Neural progenitor cell (in vitro differentiated cells): Measurements from ENCODE around the gene NBPF10. TPM values are rescaled to one million over a fixed set of nuclear protein-coding genes. Genes with fewer than 3 reads are reported as not detected.
A peak's percentile ranks its signal among the peaks of the same experiment; 100 is the strongest.
"Not testable (repeated sequence)": the region's sequence is repeated elsewhere in the genome, so short reads cannot be mapped to it uniquely, and the experiment has no call there.

Source experiments
- DNase-seq: peaks from one replicate; pipeline ENCODE4 v3.0.0-alpha.2; 2016; ENCODE audit warnings: low spot score
- H2AFZ ChIP-seq: fragments of 200-600 bp; sonication (generic); replicated peaks from 2 replicates; pipeline ENCODE4 v1.6.1; 2016; ENCODE audit warnings: antibody characterized with exemption
- H3F3A ChIP-seq: fragments of 200-600 bp; sonication (generic); 2 replicates; pipeline ENCODE4 v1.6.1; 2016; ENCODE audit warnings: antibody characterized with exemption, low read depth
- H3K27ac ChIP-seq: fragments of 200-600 bp; sonication (generic); 2 replicates; pipeline ENCODE4 v1.5.1; 2016; ENCODE audit warnings: mild to moderate bottlenecking
- H3K27me3 ChIP-seq: fragments of 200-600 bp; sonication (generic); 2 replicates; pipeline ENCODE4 v1.6.1; 2016; ENCODE audit warnings: mild to moderate bottlenecking, moderate library complexity
- H3K36me3 ChIP-seq: fragments of 200-600 bp; sonication (generic); 2 replicates; pipeline ENCODE4 v1.5.1; 2016
- H3K4me1 ChIP-seq: fragments of 200-600 bp; sonication (generic); 2 replicates; pipeline ENCODE4 v1.6.1; 2016; ENCODE audit warnings: mixed run types
- H3K4me2 ChIP-seq: fragments of 200-600 bp; sonication (generic); 2 replicates; pipeline ENCODE4 v1.6.1; 2016
- H3K4me3 ChIP-seq: fragments of 200-600 bp; sonication (generic); 2 replicates; pipeline ENCODE4 v1.5.1; 2016
- H3K79me2 ChIP-seq: fragments of 200-600 bp; sonication (generic); 2 replicates; pipeline ENCODE4 v1.6.1; 2016; ENCODE audit warnings: low read depth
- H3K9ac ChIP-seq: fragments of 200-600 bp; sonication (generic); 2 replicates; pipeline ENCODE4 v1.6.1; 2016
- H3K9me3 ChIP-seq: fragments of 200-600 bp; sonication (generic); 2 replicates; pipeline ENCODE4 v1.5.1; 2016; ENCODE audit warnings: low read depth
- H4K20me1 ChIP-seq: fragments of 200-600 bp; sonication (generic); 2 replicates; pipeline ENCODE4 v1.6.1; 2016; ENCODE audit warnings: low read depth
- H3K27ac Mint-ChIP-seq: 3 replicates; pipeline ENCODE4 v1.8.0; 2021; ENCODE audit warnings: mixed read lengths
- H3K27me3 Mint-ChIP-seq: 2 replicates; pipeline ENCODE4 v1.8.0; 2022; ENCODE audit warnings: low read depth, mild to moderate bottlenecking, inconsistent platforms, moderate library complexity, mixed read lengths; ENCODE audit not compliant: insufficient read depth
- H3K36me3 Mint-ChIP-seq: 3 replicates; pipeline ENCODE4 v1.8.0; 2021; ENCODE audit warnings: mixed read lengths
- H3K4me1 Mint-ChIP-seq: 3 replicates; pipeline ENCODE4 v1.8.0; 2021; ENCODE audit warnings: mixed read lengths
- H3K4me3 Mint-ChIP-seq: 3 replicates; pipeline ENCODE4 v1.8.0; 2021; ENCODE audit warnings: mild to moderate bottlenecking, moderate library complexity, mixed read lengths
- H3K9me3 Mint-ChIP-seq: 3 replicates; pipeline ENCODE4 v1.8.0; 2020; ENCODE audit warnings: mixed read lengths
- total RNA-seq: library from RNA; depleted of rRNA; stranded (reverse); fragments of >200 nt; gene quantifications from 2 replicates; pipeline ENCODE4 v1.2.3, GENCODE V29; 2015; ENCODE audit warnings: low replicate concordance
- TF ChIP-seq, protein P1 (sequence below): fragments of 200-600 bp; sonication (generic); IDR thresholded peaks from 2 replicates; pipeline ENCODE4 v1.5.1; 2017; ENCODE audit warnings: antibody characterized with exemption, mild to moderate bottlenecking

NBPF10 gene, protein sequence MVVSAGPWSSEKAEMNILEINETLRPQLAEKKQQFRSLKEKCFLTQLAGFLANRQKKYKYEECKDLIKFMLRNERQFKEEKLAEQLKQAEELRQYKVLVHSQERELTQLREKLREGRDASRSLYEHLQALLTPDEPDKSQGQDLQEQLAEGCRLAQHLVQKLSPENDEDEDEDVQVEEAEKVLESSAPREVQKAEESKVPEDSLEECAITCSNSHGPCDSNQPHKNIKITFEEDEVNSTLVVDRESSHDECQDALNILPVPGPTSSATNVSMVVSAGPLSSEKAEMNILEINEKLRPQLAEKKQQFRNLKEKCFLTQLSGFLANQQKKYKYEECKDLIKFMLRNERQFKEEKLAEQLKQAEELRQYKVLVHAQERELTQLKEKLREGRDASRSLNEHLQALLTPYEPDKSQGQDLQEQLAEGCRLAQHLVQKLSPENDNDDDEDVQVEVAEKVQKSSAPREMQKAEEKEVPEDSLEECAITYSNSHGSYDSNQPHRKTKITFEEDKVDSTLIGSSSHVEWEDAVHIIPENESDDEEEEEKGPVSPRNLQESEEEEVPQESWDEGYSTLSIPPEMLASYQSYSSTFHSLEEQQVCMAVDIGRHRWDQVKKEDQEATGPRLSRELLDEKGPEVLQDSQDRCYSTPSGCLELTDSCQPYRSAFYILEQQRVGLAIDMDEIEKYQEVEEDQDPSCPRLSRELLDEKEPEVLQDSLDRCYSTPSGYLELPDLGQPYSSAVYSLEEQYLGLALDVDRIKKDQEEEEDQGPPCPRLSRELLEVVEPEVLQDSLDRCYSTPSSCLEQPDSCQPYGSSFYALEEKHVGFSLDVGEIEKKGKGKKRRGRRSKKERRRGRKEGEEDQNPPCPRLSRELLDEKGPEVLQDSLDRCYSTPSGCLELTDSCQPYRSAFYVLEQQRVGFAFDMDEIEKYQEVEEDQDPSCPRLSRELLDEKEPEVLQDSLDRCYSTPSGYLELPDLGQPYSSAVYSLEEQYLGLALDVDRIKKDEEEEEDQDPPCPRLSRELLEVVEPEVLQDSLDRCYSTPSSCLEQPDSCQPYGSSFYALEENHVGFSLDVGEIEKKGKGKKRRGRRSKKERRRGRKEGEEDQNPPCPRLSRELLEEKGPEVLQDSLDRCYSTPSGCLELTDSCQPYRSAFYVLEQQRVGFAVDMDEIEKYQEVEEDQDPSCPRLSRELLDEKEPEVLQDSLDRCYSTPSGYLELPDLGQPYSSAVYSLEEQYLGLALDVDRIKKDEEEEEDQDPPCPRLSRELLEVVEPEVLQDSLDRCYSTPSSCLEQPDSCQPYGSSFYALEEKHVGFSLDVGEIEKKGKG (N-terminal part only)
- total RNA-seq: 0.71 TPM in 2 replicates

DNA sequence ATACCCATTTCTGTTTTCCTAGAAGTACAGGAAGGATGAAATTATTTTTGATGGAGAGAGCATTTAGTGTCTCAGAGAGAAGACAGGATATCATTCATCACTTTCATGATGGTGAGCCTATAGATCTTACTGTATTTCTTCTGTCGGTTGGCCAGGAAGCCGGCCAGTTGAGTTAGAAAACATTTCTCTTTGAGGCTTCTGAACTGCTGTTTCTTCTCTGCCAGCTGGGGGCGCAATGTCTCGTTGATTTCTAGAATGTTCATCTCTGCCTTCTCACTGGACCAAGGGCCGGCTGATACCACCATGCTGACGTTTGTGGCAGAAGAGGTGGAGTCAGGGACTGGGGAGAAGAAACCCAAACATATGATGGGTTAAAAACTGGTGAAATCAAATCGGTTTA, at the start of gene NBPF10:
NBPF10 (minus strand) TSS at position 340 of the 400 bp plus-strand sequence; CDS start at position 305, 35 bp downstream.
- not testable (repeated sequence) for H3K36me3 Mint-ChIP-seq, H2AFZ ChIP-seq, H3K4me3 Mint-ChIP-seq, H3K9me3 ChIP-seq, DNase-seq, H3K79me2 ChIP-seq, H3K27ac Mint-ChIP-seq, H4K20me1 ChIP-seq, H3K4me1 ChIP-seq, H3K27ac ChIP-seq, H3K9ac ChIP-seq, H3K4me3 ChIP-seq, H3K27me3 ChIP-seq, H3K36me3 ChIP-seq, H3K4me1 Mint-ChIP-seq, H3K27me3 Mint-ChIP-seq, H3F3A ChIP-seq, H3K4me2 ChIP-seq, H3K9me3 Mint-ChIP-seq
- TF ChIP-seq, protein P1, sequence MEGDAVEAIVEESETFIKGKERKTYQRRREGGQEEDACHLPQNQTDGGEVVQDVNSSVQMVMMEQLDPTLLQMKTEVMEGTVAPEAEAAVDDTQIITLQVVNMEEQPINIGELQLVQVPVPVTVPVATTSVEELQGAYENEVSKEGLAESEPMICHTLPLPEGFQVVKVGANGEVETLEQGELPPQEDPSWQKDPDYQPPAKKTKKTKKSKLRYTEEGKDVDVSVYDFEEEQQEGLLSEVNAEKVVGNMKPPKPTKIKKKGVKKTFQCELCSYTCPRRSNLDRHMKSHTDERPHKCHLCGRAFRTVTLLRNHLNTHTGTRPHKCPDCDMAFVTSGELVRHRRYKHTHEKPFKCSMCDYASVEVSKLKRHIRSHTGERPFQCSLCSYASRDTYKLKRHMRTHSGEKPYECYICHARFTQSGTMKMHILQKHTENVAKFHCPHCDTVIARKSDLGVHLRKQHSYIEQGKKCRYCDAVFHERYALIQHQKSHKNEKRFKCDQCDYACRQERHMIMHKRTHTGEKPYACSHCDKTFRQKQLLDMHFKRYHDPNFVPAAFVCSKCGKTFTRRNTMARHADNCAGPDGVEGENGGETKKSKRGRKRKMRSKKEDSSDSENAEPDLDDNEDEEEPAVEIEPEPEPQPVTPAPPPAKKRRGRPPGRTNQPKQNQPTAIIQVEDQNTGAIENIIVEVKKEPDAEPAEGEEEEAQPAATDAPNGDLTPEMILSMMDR: peak; percentile 31

DNA sequence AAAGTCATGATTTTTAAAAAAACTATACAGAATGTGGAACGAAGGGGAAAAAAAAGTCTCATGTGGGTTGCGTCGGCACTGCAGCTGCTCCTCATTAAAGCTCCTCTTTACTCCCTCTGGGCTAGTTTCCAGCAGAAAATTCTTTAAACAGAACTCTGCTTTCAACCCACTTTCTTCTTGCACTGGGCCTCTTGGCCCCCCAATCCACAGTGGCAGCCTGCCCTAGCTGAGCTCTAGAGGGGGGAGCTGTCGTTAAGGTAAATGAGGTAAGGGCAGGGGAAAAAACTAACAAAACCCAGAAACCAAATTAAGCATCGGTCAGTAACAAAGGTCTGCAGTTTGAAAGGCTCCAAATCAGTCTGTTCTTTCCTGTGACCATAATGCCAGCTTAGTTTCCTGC, 29.9 kb upstream of the NBPF10 start:
- not testable (repeated sequence) for H3K4me1 Mint-ChIP-seq, H3K36me3 ChIP-seq, H3K27me3 ChIP-seq, DNase-seq, H3K9me3 ChIP-seq, H2AFZ ChIP-seq, H3K9me3 Mint-ChIP-seq, H4K20me1 ChIP-seq, H3K27me3 Mint-ChIP-seq, H3F3A ChIP-seq, H3K4me3 ChIP-seq, H3K4me1 ChIP-seq, H3K9ac ChIP-seq, H3K27ac Mint-ChIP-seq, H3K4me3 Mint-ChIP-seq, H3K79me2 ChIP-seq, H3K36me3 Mint-ChIP-seq
- Histone ChIP-seq H3K4me2 (peak overlapping the region; percentile 44), H3K27ac (peak overlapping the region; percentile 95)

DNA sequence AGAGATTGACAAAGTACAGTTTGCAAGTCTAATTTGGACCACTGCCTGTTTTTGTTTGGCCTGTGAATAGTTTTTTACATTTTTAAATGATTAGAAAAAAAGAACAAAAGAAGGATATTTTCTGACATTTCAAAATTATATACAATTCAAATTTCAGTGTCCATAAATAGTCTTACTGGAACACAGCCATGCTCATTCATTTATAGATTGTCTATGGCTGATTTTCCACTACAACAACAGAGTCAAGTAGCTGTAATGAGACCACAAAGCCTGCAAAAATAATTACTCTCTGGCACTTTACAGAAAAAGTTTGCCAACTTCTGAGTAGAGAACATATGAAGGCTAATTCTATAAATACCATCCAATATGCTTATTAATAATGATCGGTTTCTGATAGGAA, 23.1 kb upstream of the NBPF10 start:
- not testable (repeated sequence) for H3K27me3 ChIP-seq, H3K27ac Mint-ChIP-seq, H3K4me1 ChIP-seq, H3K4me3 Mint-ChIP-seq, H4K20me1 ChIP-seq, H3K36me3 Mint-ChIP-seq, H3K27me3 Mint-ChIP-seq, H3K4me1 Mint-ChIP-seq, H3K79me2 ChIP-seq, H3K36me3 ChIP-seq, H3K4me2 ChIP-seq, H3K4me3 ChIP-seq, H3K9me3 Mint-ChIP-seq, DNase-seq, H2AFZ ChIP-seq, H3K9ac ChIP-seq, H3K9me3 ChIP-seq, H3K27ac ChIP-seq, H3F3A ChIP-seq

DNA sequence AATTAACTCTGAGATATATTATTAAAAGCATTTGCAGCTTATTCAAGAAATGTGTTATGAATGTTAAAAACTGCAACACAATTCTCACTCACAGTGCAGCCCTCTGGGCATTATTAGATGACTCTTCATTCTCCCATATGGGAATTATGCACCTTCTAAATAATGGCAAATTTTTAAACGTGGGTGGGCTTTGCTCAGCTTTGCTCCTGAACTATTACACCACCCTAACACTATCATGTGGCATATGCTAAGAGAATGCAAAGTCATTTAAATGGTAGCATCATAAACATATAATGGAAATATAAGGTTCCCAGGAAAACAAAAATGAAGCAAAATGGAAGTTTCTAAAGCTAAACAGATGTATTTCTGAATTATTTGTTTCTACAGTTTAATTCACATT, 22.7 kb upstream of the NBPF10 start:
- H3K4me3 Mint-ChIP-seq, H3K79me2 ChIP-seq, H3K36me3 ChIP-seq, H2AFZ ChIP-seq, H3K27me3 Mint-ChIP-seq, H3K36me3 Mint-ChIP-seq, H3K9ac ChIP-seq, H3K27ac Mint-ChIP-seq, H3K9me3 Mint-ChIP-seq, H3K4me1 ChIP-seq, H3K4me2 ChIP-seq, H3K27me3 ChIP-seq, H3K9me3 ChIP-seq, H3K4me1 Mint-ChIP-seq, H3K27ac ChIP-seq, H4K20me1 ChIP-seq, DNase-seq, H3F3A ChIP-seq, H3K4me3 ChIP-seq: not testable (repeated sequence)

Other genes starting within 250 kb of the NBPF10 start
- 0.06 and 0.15 TPM in 2 replicates for gene ITGA10, start 234.8 kb downstream of the NBPF10 start, total RNA-seq
- gene PEX11B, start 226.1 kb downstream of the NBPF10 start, total RNA-seq: 15.0 and 16.6 TPM in 2 replicates
- gene RBM8A, start 217.3 kb downstream of the NBPF10 start, total RNA-seq: 242 and 320 TPM in 2 replicates
- gene LIX1L, start 186.8 kb downstream of the NBPF10 start, total RNA-seq: 12.5 and 13.6 TPM in 2 replicates
- gene ANKRD34A, start 180.2 kb downstream of the NBPF10 start, total RNA-seq: 0.06 and 0.28 TPM in 2 replicates
- gene POLR3GL, start 180.1 kb downstream of the NBPF10 start, total RNA-seq: 11.1 and 12.0 TPM in 2 replicates
- 177 and 213 TPM in 2 replicates for gene TXNIP, start 148.2 kb downstream of the NBPF10 start, total RNA-seq
- gene HJV, start 123.1 kb downstream of the NBPF10 start, total RNA-seq: not detected in 2 replicates
- 18.5 and 20.7 TPM in 2 replicates for gene NOTCH2NLA, start 84.2 kb upstream of the NBPF10 start, total RNA-seq